GM23248 (cell line): Measurements from ENCODE around the gene ADAM15.

Experiments used
- EZH2 ChIP-seq: fragments of 200-600 bp; sonication (generic); IDR thresholded peaks from 2 replicates; pipeline ENCODE4 v1.6.1; 2018; ENCODE audit warnings: antibody characterized with exemption, mild to moderate bottlenecking; ENCODE audit not compliant: insufficient read depth, poor library complexity, severe bottlenecking
- EZH2phosphoT487 ChIP-seq: fragments of 200-600 bp; sonication (generic); IDR thresholded peaks from 2 replicates; pipeline ENCODE4 v1.6.1; 2018; ENCODE audit warnings: antibody characterized with exemption, moderate library complexity, mild to moderate bottlenecking, low read depth; ENCODE audit not compliant: insufficient read depth

- TF ChIP-seq EZH2 (no peak), EZH2phosphoT487 (no peak)
These were observed 20.8 kb upstream of the ADAM15 start for GRCh38 chr1:155030243-155030795.
